HCT116 (cell line): Measurements from ENCODE around the gene SERPINI1. TPM values are rescaled to one million over a fixed set of nuclear protein-coding genes. Genes with fewer than 3 reads are reported as not detected.

Experiments used
- ATAC-seq: fragments of 200-7000 bp; cut with Tn5 transposase; 2 replicates; pipeline ENCODE4 v1.9.1; 2020; ENCODE audit warnings: mild to moderate bottlenecking, moderate library complexity
- BruUV-seq: library from RNA; stranded (reverse); fragments of 400-500 nt; replicated peaks from 2 replicates; lab custom pipeline; 2021; lab: Mats Ljungman, UMichigan
- CTCF ChIA-PET: fragments of 300-600 bp; sonication (Branson Sonifier 250); formaldehyde crosslinking; loops from one replicate; lab custom pipeline; 2021; ENCODE audit warnings: antibody characterized with exemption; lab: Charles Lee
- POLR2A ChIA-PET: fragments of 300-600, 350-600 bp; sonication (Branson Sonifier 250); formaldehyde crosslinking; loops from one replicate; lab custom pipeline; 2021; ENCODE audit warnings: antibody characterized with exemption; lab: Charles Lee
- RAD21 ChIA-PET, 2 experiments: fragments of 300-600 bp; sonication (Branson Sonifier 250); formaldehyde crosslinking; loops; one replicate each; lab custom pipeline; 2023; ENCODE audit warnings: low total read pairs in 2 of 2; ENCODE audit not compliant: uncharacterized antibody in 2 of 2, unreplicated experiment in 2 of 2, low non-redundant PET in 1 of 2; lab: Charles Lee
- DNase-seq: peaks from one replicate; pipeline ENCODE4 v3.0.0-alpha.2; 2010; ENCODE audit warnings: low read depth, low spot score
- H2AFZ ChIP-seq: fragments of 200-600 bp; shearing (Covaris generic), sonication (generic); 2 replicates; pipeline ENCODE4 v1.6.1; 2017; ENCODE audit warnings: low read depth, mixed run types, mixed read lengths, antibody characterized with exemption, low read length; ENCODE audit not compliant: poor library complexity, severe bottlenecking
- H3K27ac ChIP-seq: 2 replicates; pipeline ENCODE4 v1.5.1; 2012; ENCODE audit warnings: low read depth, low read length
- H3K27me3 ChIP-seq: fragments of 200-600 bp; sonication (generic); 2 replicates; pipeline ENCODE4 v1.6.1; 2016; ENCODE audit warnings: mixed run types, low read length, mixed read lengths; ENCODE audit not compliant: insufficient read depth
- H3K36me3 ChIP-seq, 2 experiments: fragments of 200-500 bp in 1 of 2; fragments of 200-600 bp in 1 of 2; sonication (Bioruptor generic) in 1 of 2; sonication (generic) in 1 of 2; 2 replicates each; pipeline versions ENCODE4 v1.5.1 to v1.6.1; 2014 to 2016; ENCODE audit warnings: low read length in 2 of 2, inconsistent platforms in 1 of 2, mixed read lengths in 1 of 2, mixed run types in 1 of 2; ENCODE audit not compliant: insufficient read depth in 2 of 2, control insufficient read depth in 1 of 2
- H3K4me1 ChIP-seq, 2 experiments: fragments of 200-600 bp in 1 of 2; sonication (generic) in 1 of 2; 2 replicates each; pipeline versions ENCODE4 v1.5.1 to v1.6.1; 2012 to 2017; ENCODE audit warnings: low read length in 2 of 2, inconsistent platforms in 1 of 2, mild to moderate bottlenecking in 1 of 2, mixed read lengths in 1 of 2, mixed run types in 1 of 2, moderate library complexity in 1 of 2; ENCODE audit not compliant: insufficient read depth in 2 of 2, control insufficient read depth in 1 of 2
- H3K4me2 ChIP-seq: fragments of 200-600 bp; sonication (generic); 2 replicates; pipeline ENCODE4 v1.6.1; 2017; ENCODE audit warnings: mixed run types, low read length, mixed read lengths
- H3K4me3 ChIP-seq, 2 experiments: fragments of 200-600 bp in 1 of 2; sonication (generic) in 1 of 2; replicated peaks in 1 of 2; 2 replicates each; pipeline ENCODE4 v1.5.1; 2011 to 2016; ENCODE audit warnings: low read length in 2 of 2, control low read depth in 1 of 2, low read depth in 1 of 2, mild to moderate bottlenecking in 1 of 2, mixed read lengths in 1 of 2, mixed run types in 1 of 2
- H3K79me2 ChIP-seq: fragments of 200-600 bp; sonication (generic); 2 replicates; pipeline ENCODE4 v1.6.1; 2017; ENCODE audit warnings: mild to moderate bottlenecking, mixed run types, low read length, moderate library complexity, mixed read lengths; ENCODE audit not compliant: insufficient read depth
- H3K9ac ChIP-seq: fragments of 200-600 bp; sonication (generic); 2 replicates; pipeline ENCODE4 v1.6.1; 2016; ENCODE audit warnings: low read length, mixed read lengths
- H3K9me2 ChIP-seq: fragments of 200-600 bp; sonication (generic), shearing (Covaris generic); 2 replicates; pipeline ENCODE4 v1.6.1; 2017; ENCODE audit warnings: mixed run types, mild to moderate bottlenecking, moderate library complexity; ENCODE audit not compliant: insufficient read depth
- H3K9me3 ChIP-seq, 2 experiments: fragments of 200-500 bp in 1 of 2; fragments of 200-600 bp in 1 of 2; sonication (Bioruptor generic) in 1 of 2; sonication (generic) in 1 of 2; 2 replicates each; pipeline ENCODE4 v1.6.1; 2014 to 2017; ENCODE audit warnings: low read length in 2 of 2, mixed read lengths in 2 of 2, inconsistent platforms in 1 of 2, low read depth in 1 of 2, mild to moderate bottlenecking in 1 of 2, mixed run types in 1 of 2, moderate library complexity in 1 of 2; ENCODE audit not compliant: control insufficient read depth in 1 of 2, insufficient read depth in 1 of 2
- H4K20me1 ChIP-seq: fragments of 200-600 bp; sonication (generic), shearing (Covaris generic); 2 replicates; pipeline ENCODE4 v1.6.1; 2017; ENCODE audit warnings: mixed run types, mild to moderate bottlenecking, moderate library complexity; ENCODE audit not compliant: insufficient read depth
- ATF3 ChIP-seq: IDR thresholded peaks from 2 replicates; pipeline ENCODE4 v1.6.1; 2012
- CEBPB ChIP-seq: IDR thresholded peaks from 2 replicates; pipeline ENCODE4 v1.6.1; 2012; ENCODE audit warnings: low read depth
- EGR1 ChIP-seq: IDR thresholded peaks from 2 replicates; pipeline ENCODE4 v1.6.1; 2012; ENCODE audit warnings: low read depth
- ELF1 ChIP-seq: IDR thresholded peaks from 2 replicates; pipeline ENCODE4 v1.6.1; 2012; ENCODE audit warnings: low read depth, borderline replicate concordance
- EZH2 ChIP-seq: fragments of 200-600 bp; sonication (generic); IDR thresholded peaks from 2 replicates; pipeline ENCODE4 v1.6.1; 2017; ENCODE audit warnings: antibody characterized with exemption, mixed run types
- EZH2phosphoT487 ChIP-seq: fragments of 200-600 bp; IDR thresholded peaks from 2 replicates; pipeline ENCODE4 v1.6.1; 2018; ENCODE audit warnings: antibody characterized with exemption, borderline replicate concordance
- JUND ChIP-seq: IDR thresholded peaks from 2 replicates; pipeline ENCODE4 v1.6.1; 2012
- MAX ChIP-seq: IDR thresholded peaks from 2 replicates; pipeline ENCODE4 v1.6.1; 2012
- RAD21 ChIP-seq: IDR thresholded peaks from 2 replicates; pipeline ENCODE4 v1.6.1; 2012; ENCODE audit warnings: low read depth, mild to moderate bottlenecking
- SIN3A ChIP-seq: IDR thresholded peaks from 2 replicates; pipeline ENCODE4 v1.6.1; 2012; ENCODE audit warnings: low read depth
- SP1 ChIP-seq: IDR thresholded peaks from 2 replicates; pipeline ENCODE4 v1.6.1; 2012; ENCODE audit warnings: low read depth
- SRF ChIP-seq: IDR thresholded peaks from 2 replicates; pipeline ENCODE4 v1.6.1; 2012; ENCODE audit warnings: low read depth
- YY1 ChIP-seq: IDR thresholded peaks from 2 replicates; pipeline ENCODE4 v1.6.1; 2011; ENCODE audit warnings: low read length, low read depth, moderate library complexity, mild to moderate bottlenecking; ENCODE audit not compliant: insufficient replicate concordance; ENCODE audit errors: extremely low read depth
- ZFX ChIP-seq: fragments of 450-650 bp; IDR thresholded peaks from 2 replicates; pipeline ENCODE4 v1.6.1; 2017
- intact Hi-C: fragments of 100-400 bp; cut with micrococcal nuclease; formaldehyde crosslinking; loops from 2 replicates; pipeline ENCODE4 v1.10.0; 2022
- total RNA-seq: library from RNA; stranded (reverse); gene quantifications from one replicate; pipeline ENCODE4 v1.2.1, GENCODE V29; 2021; ENCODE audit not compliant: unreplicated experiment
- TF ChIP-seq, protein P1 (sequence below), 3 experiments: fragments of 200-600 bp in 1 of 3; sonication (generic) in 1 of 3; IDR thresholded peaks in 2 of 3; conservative IDR thresholded peaks in 1 of 3; 2 replicates each; pipeline ENCODE4 v1.5.1; 2012 to 2017; ENCODE audit warnings: low read depth in 2 of 3, low read length in 2 of 3, antibody characterized with exemption in 1 of 3, borderline replicate concordance in 1 of 3, control low read depth in 1 of 3, mild to moderate bottlenecking in 1 of 3, mixed read lengths in 1 of 3, mixed run types in 1 of 3, moderate library complexity in 1 of 3; ENCODE audit not compliant: insufficient read depth in 1 of 3

The SERPINI1 gene
- total RNA-seq, 1 experiment from 2014 or later: 6.5 TPM

GRCh38 chr3:167851171-167851570, 115.7 kb downstream of the SERPINI1 start:
- Histone ChIP-seq H3K36me3 (no peaks in the 10 kb centered on the region), H3K27me3 (no peaks in the 10 kb centered on the region), H2AFZ (peak overlapping the region; percentile 14), H3K9ac (no peak overlapping the region), H3K9me3 (no peaks in the 10 kb centered on the region), H3K4me3 (no peak overlapping the region), H3K27ac (no peak overlapping the region), H4K20me1 (no peaks in the 10 kb centered on the region), H3K9me2 (no peaks in the 10 kb centered on the region), H3K4me2 (no peak overlapping the region), H3K4me1 (no peaks in the 10 kb centered on the region), H3K79me2 (no peaks in the 10 kb centered on the region)
- intact Hi-C loops: no loop called here
- DNase-seq (no peak), ATAC-seq (no peak)
- POLR2A ChIA-PET: no interaction called here
- no TSS peak for BruUV-seq
- RAD21 ChIA-PET: no interaction called here
- CTCF ChIA-PET: no interaction called here
- no peak for TF ChIP-seq EZH2
- no peak for TF ChIP-seq ZFX
- TF ChIP-seq JUND: no peak
- no peak for TF ChIP-seq MAX
- TF ChIP-seq YY1: no peak
- no peak for TF ChIP-seq SRF
- TF ChIP-seq SIN3A: no peak
- TF ChIP-seq CEBPB: no peak
- TF ChIP-seq EZH2phosphoT487: no peak
- TF ChIP-seq, protein P1, sequence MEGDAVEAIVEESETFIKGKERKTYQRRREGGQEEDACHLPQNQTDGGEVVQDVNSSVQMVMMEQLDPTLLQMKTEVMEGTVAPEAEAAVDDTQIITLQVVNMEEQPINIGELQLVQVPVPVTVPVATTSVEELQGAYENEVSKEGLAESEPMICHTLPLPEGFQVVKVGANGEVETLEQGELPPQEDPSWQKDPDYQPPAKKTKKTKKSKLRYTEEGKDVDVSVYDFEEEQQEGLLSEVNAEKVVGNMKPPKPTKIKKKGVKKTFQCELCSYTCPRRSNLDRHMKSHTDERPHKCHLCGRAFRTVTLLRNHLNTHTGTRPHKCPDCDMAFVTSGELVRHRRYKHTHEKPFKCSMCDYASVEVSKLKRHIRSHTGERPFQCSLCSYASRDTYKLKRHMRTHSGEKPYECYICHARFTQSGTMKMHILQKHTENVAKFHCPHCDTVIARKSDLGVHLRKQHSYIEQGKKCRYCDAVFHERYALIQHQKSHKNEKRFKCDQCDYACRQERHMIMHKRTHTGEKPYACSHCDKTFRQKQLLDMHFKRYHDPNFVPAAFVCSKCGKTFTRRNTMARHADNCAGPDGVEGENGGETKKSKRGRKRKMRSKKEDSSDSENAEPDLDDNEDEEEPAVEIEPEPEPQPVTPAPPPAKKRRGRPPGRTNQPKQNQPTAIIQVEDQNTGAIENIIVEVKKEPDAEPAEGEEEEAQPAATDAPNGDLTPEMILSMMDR (IDR thresholded peaks at IDR 0.05 in 2 of 3, conservative IDR thresholded peaks at IDR 0.05 in 1 of 3; ENCODE audit: borderline replicate concordance in 1 of 3, insufficient read depth in 1 of 3, low read depth in 2 of 3, low read length in 2 of 3): no peak
- TF ChIP-seq SP1: no peak
- no peak for TF ChIP-seq ATF3
- TF ChIP-seq ELF1: no peak
- no peak for TF ChIP-seq RAD21
- no peak for TF ChIP-seq EGR1
